Epithelial cell of proximal tubule (primary cell): ENCODE measurements around the gene ABCC6. TPM values are rescaled to one million over a fixed set of nuclear protein-coding genes. Genes with fewer than 3 reads are reported as not detected.
"Not testable (repeated sequence)": the region's sequence is repeated elsewhere in the genome, so short reads cannot be mapped to it uniquely, and the experiment has no call there.

Experiments used
- DNase-seq: peaks from one replicate; pipeline ENCODE4 v3.0.0-alpha.2; 2011; ENCODE audit warnings: low read depth
- H3K4me3 ChIP-seq: 2 replicates; pipeline ENCODE4 v1.5.1; 2011; ENCODE audit warnings: low read depth, mild to moderate bottlenecking, low read length
- total RNA-seq: library from RNA; depleted of rRNA; stranded (reverse); fragments of >200 nt; gene quantifications from 2 replicates; pipeline ENCODE4 v1.2.3, GENCODE V29; 2015

Gene ABCC6
- total RNA-seq, 1 donor from 2014 or later = 4.8 TPM

GRCh38 chr16:16237071-16237470 lies 13.8 kb upstream of the ABCC6 start:
- DNase-seq, H3K4me3 ChIP-seq: not testable (repeated sequence)

- DNase-seq, H3K4me3 ChIP-seq: not testable (repeated sequence)
Measured at GRCh38 chr16:16232692-16233061, 9.4 kb upstream of the ABCC6 start.

- H3K4me3 ChIP-seq = peak overlapping the region; percentile 41
- not testable (repeated sequence) for DNase-seq
Measured at GRCh38 chr16:16223662-16224241, 458 bp upstream of the ABCC6 start.

- DNase-seq, H3K4me3 ChIP-seq: not testable (repeated sequence)
Measured at GRCh38 chr16:16221382-16221781, 1.9 kb downstream of the ABCC6 start.

GRCh38 chr16:16220449-16220848 lies 2.8 kb downstream of the ABCC6 start:
- H3K4me3 ChIP-seq, DNase-seq: not testable (repeated sequence)

GRCh38 chr16:16218787-16219186 lies 4.5 kb downstream of the ABCC6 start:
- H3K4me3 ChIP-seq, DNase-seq: not testable (repeated sequence)

- DNase-seq, H3K4me3 ChIP-seq: not testable (repeated sequence)
Measured at GRCh38 chr16:16218349-16218748, 4.9 kb downstream of the ABCC6 start.

GRCh38 chr16:16213863-16214293 lies 9.4 kb downstream of the ABCC6 start:
- not testable (repeated sequence) for DNase-seq, H3K4me3 ChIP-seq

- DNase-seq, H3K4me3 ChIP-seq: not testable (repeated sequence)
Measured at GRCh38 chr16:16211404-16211803, 11.9 kb downstream of the ABCC6 start.

- H3K4me3 ChIP-seq = not testable (repeated sequence)
Measured at GRCh38 chr16:16208461-16208860, 14.8 kb downstream of the ABCC6 start.

GRCh38 chr16:16207787-16208334 lies 15.4 kb downstream of the ABCC6 start:
- not testable (repeated sequence) for H3K4me3 ChIP-seq

More at GRCh38 chr16:16208461-16208860, 14.8 kb downstream of the ABCC6 start:
- not testable (repeated sequence) for DNase-seq

GRCh38 chr16:16207097-16207786 lies 16.1 kb downstream of the ABCC6 start:
- DNase-seq, H3K4me3 ChIP-seq: not testable (repeated sequence)

More at GRCh38 chr16:16207787-16208334, 15.4 kb downstream of the ABCC6 start:
- DNase-seq = not testable (repeated sequence)

GRCh38 chr16:16205864-16206263 lies 17.4 kb downstream of the ABCC6 start:
- H3K4me3 ChIP-seq, DNase-seq: not testable (repeated sequence)

- not testable (repeated sequence) for DNase-seq
Measured at GRCh38 chr16:16204552-16204951, 18.7 kb downstream of the ABCC6 start.

GRCh38 chr16:16203494-16203893 lies 19.8 kb downstream of the ABCC6 start:
- not testable (repeated sequence) for DNase-seq, H3K4me3 ChIP-seq

More at GRCh38 chr16:16204552-16204951, 18.7 kb downstream of the ABCC6 start:
- H3K4me3 ChIP-seq = not testable (repeated sequence)
